Natural killer cell (primary cell): Measurements from ENCODE around the gene GJB6. TPM values are rescaled to one million over a fixed set of nuclear protein-coding genes. Genes with fewer than 3 reads are reported as not detected.

Source experiments
- ATAC-seq, 3 donors: fragments of 150-1000 bp in 2 of 3; fragments of 200-7000 bp in 1 of 3; cut with Tn5 transposase; 1 replicate in 1 of 3; 2 replicates in 2 of 3; pipeline ENCODE4 v1.10.0; 2021; ENCODE audit warnings: mild to moderate bottlenecking in 2 of 3, moderate library complexity in 2 of 3
- DNase-seq, 2 donors: peaks; one replicate each; pipeline versions ENCODE4 v3.0.0 to v3.0.0-alpha.2; 2013 to 2021; ENCODE audit warnings: mixed read lengths in 1 of 2
- H3K27ac ChIP-seq: one replicate; pipeline ENCODE4 v1.5.1; 2013; ENCODE audit warnings: mild to moderate bottlenecking, low read length
- H3K27me3 ChIP-seq: one replicate; pipeline ENCODE4 v1.6.1; 2013; ENCODE audit warnings: low read length; ENCODE audit not compliant: control insufficient read depth, insufficient read depth
- H3K36me3 ChIP-seq: one replicate; pipeline ENCODE4 v1.6.1; 2013; ENCODE audit warnings: low read length; ENCODE audit not compliant: control insufficient read depth, insufficient read depth
- H3K4me1 ChIP-seq: one replicate; pipeline ENCODE4 v1.6.1; 2013; ENCODE audit warnings: low read length; ENCODE audit not compliant: control insufficient read depth, insufficient read depth
- H3K4me3 ChIP-seq: one replicate; pipeline ENCODE4 v1.5.1; 2013; ENCODE audit warnings: low read length
- H3K9me3 ChIP-seq: one replicate; pipeline ENCODE4 v1.6.1; 2013; ENCODE audit warnings: low read length; ENCODE audit not compliant: control insufficient read depth, insufficient read depth
- H3K27ac Mint-ChIP-seq, 2 donors: one replicate each; pipeline ENCODE4 v1.8.0; 2022; ENCODE audit warnings: mild to moderate bottlenecking in 2 of 2, mixed read lengths in 2 of 2, moderate library complexity in 1 of 2
- H3K27me3 Mint-ChIP-seq, 2 donors: one replicate each; pipeline ENCODE4 v1.8.0; 2022; ENCODE audit warnings: low read depth in 2 of 2, mixed read lengths in 2 of 2
- H3K36me3 Mint-ChIP-seq: one replicate; pipeline ENCODE4 v1.8.0; 2022; ENCODE audit warnings: mixed read lengths
- H3K4me1 Mint-ChIP-seq, 2 donors: one replicate each; pipeline ENCODE4 v1.8.0; 2022; ENCODE audit warnings: mixed read lengths in 2 of 2
- H3K4me3 Mint-ChIP-seq: one replicate; pipeline ENCODE4 v1.8.0; 2022; ENCODE audit warnings: mild to moderate bottlenecking, moderate library complexity, mixed read lengths
- H3K9me3 Mint-ChIP-seq, 2 donors: one replicate each; pipeline ENCODE4 v1.8.0; 2022; ENCODE audit warnings: mixed read lengths in 2 of 2
- WGBS: methylation state at CpG from one replicate; pipeline ENCODE4 v1.1.7; 2013; ENCODE audit warnings: missing lambda C conversion rate; ENCODE audit not compliant: insufficient coverage; 5-methylcytosine and 5-hydroxymethylcytosine counted together
- intact Hi-C: fragments of 100-400 bp; cut with micrococcal nuclease; formaldehyde crosslinking; loops from one replicate; pipeline ENCODE4 v1.14.2; 2022
- total RNA-seq, 4 donors: library from RNA; stranded (reverse); fragments of 120-200 nt in 1 of 4; gene quantifications; one replicate each; pipeline versions ENCODE4 v1.2.3 to v1.2.4, GENCODE V29; 2013 to 2022
- TF ChIP-seq, protein P1 (sequence below): fragments of 200-600 bp; IDR thresholded peaks from one replicate; pipeline ENCODE4 v1.8.0; 2022; ENCODE audit warnings: antibody characterized with exemption

The GJB6 gene
- total RNA-seq, 3 donors from 2014 or later (not counting 1 experiment from before 2014, with no cell fraction given) = 0.23 to 1.3 (median 0.26) TPM

DNA sequence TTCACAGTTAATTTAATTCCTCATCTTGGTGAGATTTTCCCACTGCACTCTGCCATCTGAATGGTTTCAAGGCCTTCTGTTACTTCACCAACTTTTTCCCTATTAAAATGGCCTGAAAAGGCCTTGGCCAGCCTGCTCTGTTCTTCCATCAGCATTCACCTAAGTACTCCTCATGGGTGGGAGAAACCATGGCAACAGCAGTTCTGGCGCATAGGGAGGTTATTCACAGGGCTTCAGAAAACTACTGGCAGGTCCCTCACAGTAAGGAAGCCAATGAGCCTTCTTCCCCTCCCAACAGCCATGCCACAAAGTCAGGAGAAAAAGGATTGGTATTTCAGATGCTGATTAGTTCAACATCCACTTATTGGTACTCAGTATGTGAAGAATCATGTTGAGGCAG lies 22.2 kb downstream of the GJB6 start:
- no peak overlapping the region for H3K4me3 ChIP-seq
- peaks cover 0 to 2% of the 10 kb centered on the region in 2 donors for H3K9me3 Mint-ChIP-seq
- H3K27ac Mint-ChIP-seq = no peak overlapping the region
- H3K36me3 Mint-ChIP-seq = no peaks in the 10 kb centered on the region
- H3K4me1 Mint-ChIP-seq = no peaks in the 10 kb centered on the region
- ATAC-seq (no peak), DNase-seq (no peak)
- no peaks in the 10 kb centered on the region for H3K36me3 ChIP-seq
- H3K27me3 Mint-ChIP-seq = peaks cover 24 to 29% of the 10 kb centered on the region in 2 donors
- 93% methylated on average over 1 of the region's 1 CpG for WGBS
- intact Hi-C loops = no loop called here
- H3K4me3 Mint-ChIP-seq = no peak overlapping the region
- H3K27ac ChIP-seq = no peak overlapping the region
- peaks cover 2% of the 10 kb centered on the region for H3K9me3 ChIP-seq
- H3K27me3 ChIP-seq = peaks cover 3% of the 10 kb centered on the region
- TF ChIP-seq, protein P1, sequence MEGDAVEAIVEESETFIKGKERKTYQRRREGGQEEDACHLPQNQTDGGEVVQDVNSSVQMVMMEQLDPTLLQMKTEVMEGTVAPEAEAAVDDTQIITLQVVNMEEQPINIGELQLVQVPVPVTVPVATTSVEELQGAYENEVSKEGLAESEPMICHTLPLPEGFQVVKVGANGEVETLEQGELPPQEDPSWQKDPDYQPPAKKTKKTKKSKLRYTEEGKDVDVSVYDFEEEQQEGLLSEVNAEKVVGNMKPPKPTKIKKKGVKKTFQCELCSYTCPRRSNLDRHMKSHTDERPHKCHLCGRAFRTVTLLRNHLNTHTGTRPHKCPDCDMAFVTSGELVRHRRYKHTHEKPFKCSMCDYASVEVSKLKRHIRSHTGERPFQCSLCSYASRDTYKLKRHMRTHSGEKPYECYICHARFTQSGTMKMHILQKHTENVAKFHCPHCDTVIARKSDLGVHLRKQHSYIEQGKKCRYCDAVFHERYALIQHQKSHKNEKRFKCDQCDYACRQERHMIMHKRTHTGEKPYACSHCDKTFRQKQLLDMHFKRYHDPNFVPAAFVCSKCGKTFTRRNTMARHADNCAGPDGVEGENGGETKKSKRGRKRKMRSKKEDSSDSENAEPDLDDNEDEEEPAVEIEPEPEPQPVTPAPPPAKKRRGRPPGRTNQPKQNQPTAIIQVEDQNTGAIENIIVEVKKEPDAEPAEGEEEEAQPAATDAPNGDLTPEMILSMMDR = no peak
- no peaks in the 10 kb centered on the region for H3K4me1 ChIP-seq

DNA sequence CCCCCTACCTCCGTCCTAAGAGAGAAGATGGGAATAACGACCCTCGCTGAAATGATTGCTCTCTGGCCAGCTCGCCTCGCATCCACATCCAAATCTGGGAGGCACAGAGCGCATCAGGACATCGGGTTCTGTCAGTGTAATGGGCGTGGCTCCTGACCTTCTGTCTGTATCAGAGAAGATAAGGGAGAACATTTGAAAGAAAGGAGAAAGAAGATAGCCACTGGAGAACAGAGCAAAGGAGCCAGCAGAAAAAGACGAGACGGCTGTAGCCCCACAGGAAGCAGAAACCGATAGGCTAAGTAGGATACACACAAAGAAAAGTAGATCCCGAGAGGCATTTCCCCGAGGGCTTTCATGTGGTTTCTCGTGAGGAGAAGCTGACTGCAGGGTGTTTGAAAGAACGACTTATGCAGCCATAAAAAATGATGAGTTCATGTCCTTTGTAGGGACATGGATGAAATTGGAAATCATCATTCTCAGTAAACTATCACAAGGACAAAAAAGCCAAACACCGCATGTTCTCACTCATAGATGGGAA lies 25.4 kb downstream of the GJB6 start:
- Histone ChIP-seq H3K9me3 (no peaks in the 10 kb centered on the region), H3K4me3 (no peak overlapping the region), H3K27ac (no peak overlapping the region), H3K4me1 (no peaks in the 10 kb centered on the region), H3K27me3 (no peaks in the 10 kb centered on the region), H3K36me3 (no peaks in the 10 kb centered on the region)
- Mint-ChIP-seq H3K27ac (no peak overlapping the region), H3K4me1 (no peaks in the 10 kb centered on the region), H3K36me3 (no peaks in the 10 kb centered on the region), H3K9me3 (no peaks in the 10 kb centered on the region), H3K4me3 (no peak overlapping the region), H3K27me3 (peaks cover 13 to 23% of the 10 kb centered on the region in 2 donors)
- intact Hi-C loops = no loop called here
- 75% methylated on average over 14 of the region's 16 CpGs for WGBS
- TF ChIP-seq, protein P1 = no peak
- DNase-seq (no peak), ATAC-seq (no peak)

DNA sequence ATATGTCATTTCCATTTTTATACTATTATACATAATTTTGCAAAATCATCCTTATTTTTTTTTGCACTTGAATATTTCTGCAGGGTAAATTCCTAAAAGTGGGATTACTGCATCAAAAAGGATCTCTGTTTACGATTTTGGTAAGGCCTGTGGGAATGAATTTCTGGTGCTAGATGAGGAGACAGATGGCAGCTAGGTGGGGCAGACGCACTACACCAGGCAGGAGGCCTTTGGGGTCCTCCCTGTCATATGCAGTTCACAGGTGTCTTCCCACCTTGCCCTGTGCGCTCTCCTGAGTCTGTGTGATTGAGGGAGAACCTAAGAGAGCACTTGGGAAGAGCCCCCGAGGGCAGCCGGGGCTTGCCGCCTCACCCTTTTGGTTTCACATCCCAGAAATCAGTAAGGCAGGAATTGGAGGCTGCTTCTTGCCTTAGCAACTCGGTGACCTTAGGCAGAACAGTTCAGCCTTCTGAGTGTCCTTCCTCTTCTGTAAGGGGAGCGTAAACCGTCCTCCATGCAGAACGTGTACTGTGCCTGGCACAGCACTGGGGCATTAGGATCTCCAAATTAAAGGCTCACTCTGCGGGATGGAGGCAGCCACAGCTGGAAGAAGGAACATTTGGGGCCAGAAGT lies 25.9 kb downstream of the GJB6 start:
- Mint-ChIP-seq H3K36me3 (no peaks in the 10 kb centered on the region), H3K27me3 (peaks cover 11 to 23% of the 10 kb centered on the region in 2 donors), H3K4me1 (no peaks in the 10 kb centered on the region), H3K9me3 (no peaks in the 10 kb centered on the region), H3K27ac (no peak overlapping the region), H3K4me3 (no peak overlapping the region)
- Histone ChIP-seq H3K27ac (no peak overlapping the region), H3K4me1 (no peaks in the 10 kb centered on the region), H3K4me3 (no peak overlapping the region), H3K9me3 (no peaks in the 10 kb centered on the region), H3K36me3 (no peaks in the 10 kb centered on the region), H3K27me3 (no peaks in the 10 kb centered on the region)
- TF ChIP-seq, protein P1 = no peak
- 82% methylated on average over 11 of the region's 11 CpGs for WGBS
- ATAC-seq = no peak
- intact Hi-C loops = no loop called here
- no peak for DNase-seq

DNA sequence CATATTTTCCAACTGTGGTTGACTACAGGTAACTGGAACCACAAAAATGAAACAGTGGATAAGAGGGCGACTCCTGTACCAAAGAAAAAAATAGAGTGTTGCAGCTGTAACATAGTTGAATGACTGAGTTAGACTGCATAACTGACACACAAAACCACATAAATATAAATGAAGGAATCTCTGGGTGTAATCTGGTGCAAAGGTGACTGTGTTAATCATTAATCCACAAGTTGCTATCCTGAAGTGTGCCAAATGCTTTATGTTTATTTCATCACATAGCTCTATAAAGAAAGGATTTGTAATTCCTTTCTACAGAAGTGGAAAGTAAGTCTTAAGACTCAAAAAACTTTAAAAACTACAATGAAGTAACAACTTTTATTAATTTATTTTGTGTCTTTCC lies 33.3 kb downstream of the GJB6 start:
- peaks cover 46 to 58% of the 10 kb centered on the region in 2 donors for H3K27me3 Mint-ChIP-seq

More for the DNA sequence above, 33.3 kb downstream of the GJB6 start:
- TF ChIP-seq, protein P1 = no peak
- Histone ChIP-seq H3K4me1 (peaks cover 8% of the 10 kb centered on the region), H3K27ac (no peak overlapping the region), H3K36me3 (no peaks in the 10 kb centered on the region), H3K9me3 (no peaks in the 10 kb centered on the region), H3K27me3 (peaks cover 28% of the 10 kb centered on the region), H3K4me3 (no peak overlapping the region)
- H3K27ac Mint-ChIP-seq = no peak overlapping the region
- ATAC-seq (no peak), DNase-seq (no peak)
- intact Hi-C loops = loop anchor here (2.0 to 5.0 kb wide), 2 partner anchors 289 to 726 kb away; no protein-coding TSS in a partner anchor
- H3K9me3 Mint-ChIP-seq = no peaks in the 10 kb centered on the region
- WGBS = no CpG with 5 or more reads among the region's 1 CpG
- peaks cover 6 to 10% of the 10 kb centered on the region in 2 donors for H3K4me1 Mint-ChIP-seq
- no peaks in the 10 kb centered on the region for H3K36me3 Mint-ChIP-seq
- no peak overlapping the region for H3K4me3 Mint-ChIP-seq
